Upper lobe of left lung (tissue), 4 donors: ENCODE results near the gene NOM1.

ENCODE experiments used
- CTCF ChIP-seq, 6 experiments: fragments of 450-650 bp in 4 of 6; fragments of 200-600 bp in 2 of 6; sonication (generic) in 2 of 6; IDR thresholded peaks; one replicate each; pipeline ENCODE4 v1.5.1; 2016 to 2019; ENCODE audit warnings: antibody characterized with exemption in 6 of 6
- POLR2A ChIP-seq, 4 donors: fragments of 450-650 bp; IDR thresholded peaks; one replicate each; pipeline ENCODE4 v1.5.1; 2016 to 2017; ENCODE audit warnings: antibody characterized with exemption in 4 of 4, mild to moderate bottlenecking in 2 of 4
- POLR2AphosphoS5 ChIP-seq, 2 donors: sonication (generic); formaldehyde crosslinking; IDR thresholded peaks; one replicate each; pipeline ENCODE4 v1.5.1; 2017; ENCODE audit warnings: antibody characterized with exemption in 2 of 2

- TF ChIP-seq CTCF (IDR thresholded peaks at IDR 0.05) (no peak), POLR2A (IDR thresholded peaks at IDR 0.05) (no peak), POLR2AphosphoS5 (IDR thresholded peaks at IDR 0.05) (no peak)
These were observed 44.9 kb downstream of the NOM1 start for GRCh38 chr7:156994417-156994816.
